Right atrium auricular region (tissue), 2 donors: Measurements from ENCODE around the gene CHN1. TPM values are rescaled to one million over a fixed set of nuclear protein-coding genes. Genes with fewer than 3 reads are reported as not detected.

Source experiments
- DNase-seq: peaks from one replicate; pipeline ENCODE4 v3.0.0-alpha.2; 2019; ENCODE audit warnings: low spot score
- H3K27ac ChIP-seq, 2 donors: fragments of 200-600 bp; sonication (generic); 1 replicate in 1 of 2; 2 replicates in 1 of 2; pipeline ENCODE4 v1.5.1; 2016 to 2019
- H3K27me3 ChIP-seq, 2 donors: fragments of 200-600 bp; sonication (generic); one replicate each; pipeline versions ENCODE4 v1.5.1 to v1.6.0; 2017 to 2019
- H3K36me3 ChIP-seq: fragments of 200-600 bp; sonication (generic); one replicate; pipeline ENCODE4 v1.5.1; 2016
- H3K4me1 ChIP-seq, 2 donors: fragments of 200-600 bp; sonication (generic); one replicate each; pipeline versions ENCODE4 v1.5.1 to v1.6.0; 2017 to 2019
- H3K4me3 ChIP-seq, 2 donors: fragments of 200-600 bp; sonication (generic); 1 replicate in 1 of 2; 2 replicates in 1 of 2; pipeline ENCODE4 v1.5.1; 2017 to 2019; ENCODE audit warnings: mild to moderate bottlenecking in 1 of 2, moderate library complexity in 1 of 2
- H3K9me3 ChIP-seq, 2 donors: fragments of 200-600 bp; sonication (generic); one replicate each; pipeline ENCODE4 v1.5.1; 2019
- total RNA-seq, 2 donors: library from RNA; depleted of rRNA; stranded (reverse); fragments of >200 nt; gene quantifications; one replicate each; pipeline ENCODE4 v1.1.0, GENCODE V29; 2016
- TF ChIP-seq, protein P1 (sequence below), 2 donors: fragments of 200-600 bp; sonication (generic); IDR thresholded peaks; one replicate each; pipeline ENCODE4 v1.5.1; 2019; ENCODE audit warnings: antibody characterized with exemption in 2 of 2

The CHN1 gene
- total RNA-seq, 2 donors from 2014 or later, result 4.1 to 9.3 TPM

DNA sequence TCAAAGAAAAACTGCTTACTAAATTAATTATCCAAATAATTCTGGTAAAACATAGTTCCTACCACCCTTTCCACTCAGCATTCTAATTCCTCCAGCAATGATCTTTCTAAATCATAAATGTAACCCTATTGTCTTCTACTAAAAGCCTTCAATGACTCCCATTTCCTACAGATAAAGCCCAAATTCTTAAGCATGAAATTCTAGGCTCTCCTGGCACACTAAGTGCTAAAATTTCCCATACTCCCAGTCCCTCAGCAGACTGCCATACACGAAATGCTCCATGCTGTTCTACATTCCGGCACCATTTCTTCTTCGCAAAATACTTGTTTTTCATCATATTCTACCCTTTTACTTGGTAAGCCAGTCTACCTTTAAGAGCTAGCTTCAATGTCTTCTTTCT, 96.9 kb downstream of the CHN1 start:
- H3K4me3 ChIP-seq, result no peak overlapping the region
- DNase-seq, result no peak
- no peak overlapping the region for H3K27ac ChIP-seq
- H3K36me3 ChIP-seq, result no peaks in the 10 kb centered on the region
- no peaks in the 10 kb centered on the region for H3K27me3 ChIP-seq
- H3K4me1 ChIP-seq, result no peaks in the 10 kb centered on the region
- TF ChIP-seq, protein P1, sequence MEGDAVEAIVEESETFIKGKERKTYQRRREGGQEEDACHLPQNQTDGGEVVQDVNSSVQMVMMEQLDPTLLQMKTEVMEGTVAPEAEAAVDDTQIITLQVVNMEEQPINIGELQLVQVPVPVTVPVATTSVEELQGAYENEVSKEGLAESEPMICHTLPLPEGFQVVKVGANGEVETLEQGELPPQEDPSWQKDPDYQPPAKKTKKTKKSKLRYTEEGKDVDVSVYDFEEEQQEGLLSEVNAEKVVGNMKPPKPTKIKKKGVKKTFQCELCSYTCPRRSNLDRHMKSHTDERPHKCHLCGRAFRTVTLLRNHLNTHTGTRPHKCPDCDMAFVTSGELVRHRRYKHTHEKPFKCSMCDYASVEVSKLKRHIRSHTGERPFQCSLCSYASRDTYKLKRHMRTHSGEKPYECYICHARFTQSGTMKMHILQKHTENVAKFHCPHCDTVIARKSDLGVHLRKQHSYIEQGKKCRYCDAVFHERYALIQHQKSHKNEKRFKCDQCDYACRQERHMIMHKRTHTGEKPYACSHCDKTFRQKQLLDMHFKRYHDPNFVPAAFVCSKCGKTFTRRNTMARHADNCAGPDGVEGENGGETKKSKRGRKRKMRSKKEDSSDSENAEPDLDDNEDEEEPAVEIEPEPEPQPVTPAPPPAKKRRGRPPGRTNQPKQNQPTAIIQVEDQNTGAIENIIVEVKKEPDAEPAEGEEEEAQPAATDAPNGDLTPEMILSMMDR (IDR thresholded peaks at IDR 0.05), result no peak
- H3K9me3 ChIP-seq, result no peaks in the 10 kb centered on the region

DNA sequence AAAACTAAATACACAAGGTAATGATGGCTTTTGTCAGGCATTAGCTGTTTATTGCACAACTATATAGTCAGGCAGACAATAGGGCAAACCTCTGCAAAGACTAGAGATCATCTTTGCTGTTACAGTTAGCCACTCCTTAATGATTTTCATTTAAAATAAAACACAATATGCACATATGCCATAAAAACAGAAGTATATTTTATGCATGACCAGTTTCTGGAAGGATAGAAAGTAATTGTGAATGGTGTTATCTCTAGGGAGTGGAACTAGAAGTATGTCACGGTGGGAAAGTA, 102.0 kb downstream of the CHN1 start:
- Histone ChIP-seq H3K36me3 (no peaks in the 10 kb centered on the region), H3K4me1 (no peaks in the 10 kb centered on the region), H3K27ac (no peak overlapping the region), H3K27me3 (no peaks in the 10 kb centered on the region), H3K4me3 (no peak overlapping the region), H3K9me3 (no peaks in the 10 kb centered on the region)
- TF ChIP-seq, protein P1 (IDR thresholded peaks at IDR 0.05), result no peak
- no peak for DNase-seq

DNA sequence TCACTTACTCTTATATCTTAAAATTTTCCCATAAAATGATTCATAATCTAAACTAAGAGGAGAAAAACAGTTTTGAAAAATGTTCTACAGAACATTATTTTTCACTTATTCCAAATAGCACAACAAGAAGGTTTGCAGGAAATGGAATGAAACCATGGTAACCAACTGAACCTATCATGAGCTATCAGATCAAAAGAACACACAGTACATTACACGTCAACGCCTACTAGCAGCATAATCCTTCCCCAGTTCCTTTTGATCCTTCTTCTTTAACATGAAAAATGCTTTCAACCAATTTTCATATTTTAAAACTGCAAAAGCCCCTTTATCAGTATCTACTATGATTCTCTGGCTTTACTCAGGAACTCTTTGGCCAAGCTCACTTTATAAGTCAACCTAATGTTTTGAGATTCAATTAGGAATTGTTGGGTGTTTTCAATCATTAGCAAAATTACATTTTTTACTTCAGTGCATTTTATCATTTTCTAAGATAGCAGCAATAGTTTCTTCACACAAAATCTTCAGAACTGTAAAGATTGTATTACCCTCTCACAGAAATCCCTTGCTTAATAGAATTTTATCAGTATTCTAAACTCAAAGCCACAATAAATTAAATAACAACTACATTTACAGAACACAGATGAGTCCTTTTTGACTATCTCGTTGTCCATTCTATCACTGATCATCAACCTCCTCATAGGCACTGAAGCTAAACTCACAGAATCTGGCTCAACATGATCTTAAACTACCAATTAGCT, 102.5 kb downstream of the CHN1 start:
- Histone ChIP-seq H3K27me3 (no peaks in the 10 kb centered on the region), H3K4me3 (no peak overlapping the region)

DNA sequence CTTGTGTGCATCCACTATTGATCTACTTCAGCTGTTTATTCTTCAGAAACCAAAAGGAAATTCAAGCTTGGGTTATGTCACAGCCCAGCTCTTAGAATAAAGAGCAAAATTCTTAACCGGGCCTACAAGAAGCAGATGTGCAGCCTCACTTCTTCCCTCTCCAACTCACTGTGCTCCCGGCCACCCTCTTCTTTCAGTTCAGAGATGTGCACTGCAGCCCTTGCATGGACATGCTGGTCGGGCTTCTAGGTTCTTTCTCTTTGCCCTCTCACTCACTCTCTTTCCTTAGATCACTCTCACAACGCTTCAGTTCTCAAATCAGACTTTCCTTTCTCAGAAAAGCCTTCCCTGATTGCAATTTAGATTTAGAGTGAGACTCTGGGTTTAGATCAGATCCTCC, 104.1 kb downstream of the CHN1 start:
- H3K4me1 ChIP-seq, result no peaks in the 10 kb centered on the region
- DNase-seq, result peak; percentile 60
- no peaks in the 10 kb centered on the region for H3K27me3 ChIP-seq
- no peaks in the 10 kb centered on the region for H3K36me3 ChIP-seq
- no peaks in the 10 kb centered on the region for H3K9me3 ChIP-seq
- H3K4me3 ChIP-seq, result no peak overlapping the region
- H3K27ac ChIP-seq, result no peak overlapping the region
- TF ChIP-seq, protein P1 (IDR thresholded peaks at IDR 0.05), result no peak

More for the DNA sequence above, 102.5 kb downstream of the CHN1 start:
- TF ChIP-seq, protein P1 (IDR thresholded peaks at IDR 0.05), result no peak
- no peak for DNase-seq
- Histone ChIP-seq H3K9me3 (no peaks in the 10 kb centered on the region), H3K36me3 (no peaks in the 10 kb centered on the region), H3K27ac (no peak overlapping the region), H3K4me1 (no peaks in the 10 kb centered on the region)

DNA sequence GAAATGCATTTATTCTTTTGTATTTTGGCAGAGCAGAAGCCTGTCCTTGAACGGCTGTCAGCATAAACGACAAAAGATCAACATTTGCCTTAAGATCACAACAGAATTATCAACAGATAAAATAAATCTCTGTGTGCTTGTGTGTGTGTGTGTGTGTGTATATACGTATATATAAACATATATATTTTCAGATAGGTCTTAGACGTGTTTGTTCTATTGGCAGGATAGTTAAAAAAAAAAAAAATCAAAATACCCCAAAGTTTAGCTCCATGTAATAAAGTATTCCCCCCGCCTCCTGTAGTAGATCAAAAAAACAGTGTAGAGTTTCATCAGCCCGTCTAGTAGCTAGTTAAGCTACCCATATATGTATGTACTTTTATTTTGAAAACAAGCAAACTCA, 107.9 kb downstream of the CHN1 start:
- H3K27me3 ChIP-seq, result no peaks in the 10 kb centered on the region
- H3K27ac ChIP-seq, result no peak overlapping the region
- DNase-seq, result no peak
- H3K4me1 ChIP-seq, result no peaks in the 10 kb centered on the region
- no peaks in the 10 kb centered on the region for H3K9me3 ChIP-seq
- no peaks in the 10 kb centered on the region for H3K36me3 ChIP-seq
- TF ChIP-seq, protein P1 (IDR thresholded peaks at IDR 0.05), result no peak
- H3K4me3 ChIP-seq, result no peak overlapping the region

DNA sequence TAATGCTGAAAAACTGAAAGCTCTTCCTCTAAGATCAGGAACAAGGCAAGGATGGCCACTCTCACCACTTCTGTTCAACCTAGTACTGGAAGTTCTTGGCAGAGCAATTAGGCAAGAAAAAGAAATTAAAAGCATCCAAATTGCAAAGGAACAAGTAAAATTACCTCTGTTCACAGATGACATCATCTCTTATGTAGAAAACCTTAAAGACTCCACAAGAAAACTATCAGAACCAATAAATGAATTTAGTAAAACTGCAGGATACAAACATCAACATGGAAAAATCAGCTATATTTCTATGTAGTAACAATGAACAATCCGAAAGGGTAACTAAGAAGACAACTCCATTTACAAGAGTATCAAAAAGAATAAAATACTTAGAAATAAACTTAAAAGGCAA, 112.2 kb downstream of the CHN1 start:
- Histone ChIP-seq H3K27ac (no peak overlapping the region), H3K9me3 (no peaks in the 10 kb centered on the region), H3K4me3 (no peak overlapping the region), H3K36me3 (no peaks in the 10 kb centered on the region), H3K27me3 (no peaks in the 10 kb centered on the region), H3K4me1 (no peaks in the 10 kb centered on the region)
- no peak for DNase-seq
- TF ChIP-seq, protein P1 (IDR thresholded peaks at IDR 0.05), result no peak
